Lung (tissue), 12 donors: Measurements from ENCODE around the gene TLX2. TPM values are rescaled to one million over a fixed set of nuclear protein-coding genes. Genes with fewer than 3 reads are reported as not detected.
A peak's percentile ranks its signal among the peaks of the same experiment; 100 is the strongest.

ENCODE experiments used
- ATAC-seq: fragments of 200-7000 bp; cut with Tn5 transposase; one replicate; pipeline ENCODE4 v1.9.1; 2020; ENCODE audit warnings: moderate number of reproducible peaks; ENCODE audit not compliant: insufficient read depth, low FRiP score
- DNase-seq, 3 donors: peaks; one replicate each; pipeline ENCODE4 v3.0.0-alpha.2; 2013 to 2017
- H3K27ac ChIP-seq, 2 donors: one replicate each; pipeline ENCODE4 v1.5.1; 2013; ENCODE audit warnings: mild to moderate bottlenecking in 2 of 2, moderate library complexity in 2 of 2, control low read depth in 1 of 2, inconsistent platforms in 1 of 2, low read depth in 1 of 2, low read length in 1 of 2
- H3K27me3 ChIP-seq, 3 donors: one replicate each; pipeline ENCODE4 v1.5.1; 2013; ENCODE audit warnings: low read length in 2 of 3; ENCODE audit not compliant: control insufficient read depth in 3 of 3, insufficient read depth in 3 of 3
- H3K36me3 ChIP-seq, 4 donors: one replicate each; pipeline ENCODE4 v1.5.1; 2013; ENCODE audit warnings: low read length in 4 of 4, mild to moderate bottlenecking in 1 of 4, moderate library complexity in 1 of 4; ENCODE audit not compliant: control insufficient read depth in 4 of 4, insufficient read depth in 4 of 4
- H3K4me1 ChIP-seq, 5 donors: one replicate each; pipeline ENCODE4 v1.5.1; 2013; ENCODE audit warnings: low read length in 5 of 5, mild to moderate bottlenecking in 2 of 5, moderate library complexity in 1 of 5; ENCODE audit not compliant: control insufficient read depth in 5 of 5, insufficient read depth in 5 of 5
- H3K4me3 ChIP-seq: one replicate; pipeline ENCODE4 v1.5.1; 2013; ENCODE audit warnings: mild to moderate bottlenecking, control low read depth, moderate library complexity
- H3K9ac ChIP-seq, 2 donors: one replicate each; pipeline ENCODE4 v1.5.1; 2013; ENCODE audit warnings: low read length in 2 of 2, control low read depth in 1 of 2; ENCODE audit not compliant: insufficient read depth in 1 of 2
- H3K9me3 ChIP-seq, 4 donors: one replicate each; pipeline ENCODE4 v1.5.1; 2013; ENCODE audit warnings: low read length in 3 of 4, mild to moderate bottlenecking in 1 of 4, moderate library complexity in 1 of 4; ENCODE audit not compliant: control insufficient read depth in 4 of 4, insufficient read depth in 3 of 4
- WGBS, 2 donors: extraction: QIAGEN DNeasy Blood & Tissue Kit; methylation state at CpG; one replicate each; pipeline ENCODE4 v1.1.7; 2013; 5-methylcytosine and 5-hydroxymethylcytosine counted together
- polyA plus RNA-seq, 2 donors: library from polyadenylated mRNA; stranded (reverse); fragments of 200-250 nt; gene quantifications; one replicate each; pipeline ENCODE4 v1.2.1, GENCODE V29; 2013
- total RNA-seq, 2 donors: library from RNA; depleted of rRNA in 1 of 2; stranded (reverse); fragments of >200 nt in 1 of 2; gene quantifications; one replicate each; pipeline ENCODE4 v1.2.1, GENCODE V29; 2014 to 2021
- TF ChIP-seq, protein P1 (sequence below): IDR thresholded peaks from 2 replicates; pipeline ENCODE4 v1.5.1; 2012; ENCODE audit warnings: mild to moderate bottlenecking; ENCODE audit errors: control extremely low read depth, extremely low read depth
- donor health status: control.
- donor health status: control.
- donor health status: Bipolar disorder and iron deficiency.
- donor health status: healthy.
- donor health status: DM: yes; HTN: yes; CAD: no.

TLX2 gene
- total and polyA plus RNA-seq, 4 donors, result 0.03 TPM; not detected in 3

DNA sequence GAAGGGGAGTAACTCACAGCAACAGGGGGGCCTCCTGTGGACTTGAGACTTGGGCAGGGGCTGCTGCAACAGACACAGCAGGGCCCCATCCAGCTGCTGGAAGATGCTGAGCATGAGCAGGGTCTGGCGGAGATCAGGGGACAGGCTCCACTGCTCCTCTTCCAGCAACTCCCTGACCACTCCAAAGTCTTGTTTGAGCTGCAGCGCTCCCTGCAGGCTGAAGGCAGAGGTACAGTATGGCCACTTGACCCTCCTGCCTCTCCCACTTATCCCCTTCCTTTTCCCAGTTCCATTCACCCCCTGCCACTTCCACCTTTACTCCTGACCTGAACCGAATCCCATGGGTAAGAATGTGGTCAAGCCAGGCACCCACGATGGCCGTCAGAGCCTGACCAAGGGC lies 39.4 kb upstream of the TLX2 start:
- Histone ChIP-seq H3K27ac (no peak overlapping the region), H3K9ac (no peak overlapping the region), H3K4me3 (no peak overlapping the region), H3K9me3 (no peaks in the 10 kb centered on the region), H3K36me3 (peaks cover 7 to 25% (median 10%) of the 10 kb centered on the region in 4 donors), H3K27me3 (no peaks in the 10 kb centered on the region), H3K4me1 (peaks cover 3 to 15% (median 9%) of the 10 kb centered on the region in 5 donors)
- DNase-seq (no peak), ATAC-seq (no peak)
- 86 to 94% methylated on average over 5 of the region's 5 CpGs for WGBS, 2 donors
- TF ChIP-seq, protein P1, sequence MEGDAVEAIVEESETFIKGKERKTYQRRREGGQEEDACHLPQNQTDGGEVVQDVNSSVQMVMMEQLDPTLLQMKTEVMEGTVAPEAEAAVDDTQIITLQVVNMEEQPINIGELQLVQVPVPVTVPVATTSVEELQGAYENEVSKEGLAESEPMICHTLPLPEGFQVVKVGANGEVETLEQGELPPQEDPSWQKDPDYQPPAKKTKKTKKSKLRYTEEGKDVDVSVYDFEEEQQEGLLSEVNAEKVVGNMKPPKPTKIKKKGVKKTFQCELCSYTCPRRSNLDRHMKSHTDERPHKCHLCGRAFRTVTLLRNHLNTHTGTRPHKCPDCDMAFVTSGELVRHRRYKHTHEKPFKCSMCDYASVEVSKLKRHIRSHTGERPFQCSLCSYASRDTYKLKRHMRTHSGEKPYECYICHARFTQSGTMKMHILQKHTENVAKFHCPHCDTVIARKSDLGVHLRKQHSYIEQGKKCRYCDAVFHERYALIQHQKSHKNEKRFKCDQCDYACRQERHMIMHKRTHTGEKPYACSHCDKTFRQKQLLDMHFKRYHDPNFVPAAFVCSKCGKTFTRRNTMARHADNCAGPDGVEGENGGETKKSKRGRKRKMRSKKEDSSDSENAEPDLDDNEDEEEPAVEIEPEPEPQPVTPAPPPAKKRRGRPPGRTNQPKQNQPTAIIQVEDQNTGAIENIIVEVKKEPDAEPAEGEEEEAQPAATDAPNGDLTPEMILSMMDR, result no peak

DNA sequence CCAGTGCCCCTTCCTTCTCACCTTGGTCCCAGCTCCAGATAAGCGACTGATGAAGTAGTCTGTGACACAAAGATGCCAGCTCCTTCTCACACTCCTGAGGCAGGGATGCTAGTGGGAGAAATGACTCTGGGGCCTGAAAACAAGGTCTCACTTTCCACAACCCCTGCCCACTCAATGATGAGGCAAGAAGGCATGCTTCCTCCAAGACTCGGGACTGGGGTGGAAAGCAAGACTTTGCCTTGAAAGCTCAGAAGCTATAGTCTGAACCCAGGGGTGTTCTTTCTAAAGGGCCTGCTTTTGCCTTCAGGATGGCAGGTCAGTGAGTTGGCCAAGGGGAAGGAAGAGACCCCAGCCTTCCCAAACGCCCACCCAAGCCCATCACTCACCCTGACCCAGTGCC lies 32.8 kb upstream of the TLX2 start:
- Histone ChIP-seq H3K9me3 (no peaks in the 10 kb centered on the region), H3K36me3 (peaks cover 0 to 33% (median 8%) of the 10 kb centered on the region in 4 donors), H3K4me1 (peaks cover 3 to 19% (median 8%) of the 10 kb centered on the region in 5 donors), H3K27ac (peak overlapping the region in 1 of 2 donors; percentile 90), H3K9ac (peak overlapping the region; percentile 29 to 68), H3K27me3 (no peaks in the 10 kb centered on the region), H3K4me3 (peak overlapping the region; percentile 86)
- WGBS, 2 donors, result 50 to 60% methylated on average over 3 of the region's 3 CpGs
- DNase-seq (no peak), ATAC-seq (no peak)
- TF ChIP-seq, protein P1, result no peak

- ATAC-seq (peak; percentile 53), DNase-seq (no peak)
- H3K4me1 ChIP-seq, result peaks cover 3 to 19% (median 8%) of the 10 kb centered on the region in 5 donors
- TF ChIP-seq, protein P1, result no peak
- 2 to 5% methylated on average over 50 to 80 of the region's 80 CpGs for WGBS, 2 donors
- no peaks in the 10 kb centered on the region for H3K9me3 ChIP-seq
- peaks cover 0 to 30% (median 9%) of the 10 kb centered on the region in 4 donors for H3K36me3 ChIP-seq
- H3K9ac ChIP-seq, result peak overlapping the region; percentile 68 to 89
- H3K27me3 ChIP-seq, result no peaks in the 10 kb centered on the region
- H3K4me3 ChIP-seq, result peak overlapping the region; percentile 86
- H3K27ac ChIP-seq, result peak overlapping the region; percentile 86 to 90
Observed at GRCh38 chr2:74481961-74482800, 32.1 kb upstream of the TLX2 start.
